ENCODE data around the gene GON4L. TPM values are rescaled to one million over a fixed set of nuclear protein-coding genes. Genes with fewer than 3 reads are reported as not detected.

Gene GON4L
- total and polyA plus RNA-seq, 2 experiments from 2014 or later = 45.2 to 93.1 TPM

GRCh38 chr1:155884031-155884960 lies 27.3 kb upstream of the GON4L start:
- Mint-ChIP-seq H3K9me3 (no peaks in the 10 kb centered on the region), H3K27ac (no peak overlapping the region; the same call in 1 of the 2 replicates), H3K4me3 (no peak overlapping the region), H3K4me1 (peaks cover 8% of the 10 kb centered on the region), H3K27me3 (ENCODE audit: insufficient read depth, low read depth, poor library complexity) (peaks cover 2% of the 10 kb centered on the region), H3K36me3 (ENCODE audit: low read depth) (no peaks in the 10 kb centered on the region)
- Histone ChIP-seq H3K27ac (ENCODE audit: low read depth) (no peak overlapping the region), H3K79me2 (replicated peaks; ENCODE audit: insufficient read depth) (no peaks in the 10 kb centered on the region), H2AFZ (no peak overlapping the region), H3K27me3 (ENCODE audit: insufficient read depth) (no peaks in the 10 kb centered on the region), H3F3A (replicated peaks; ENCODE audit: low read depth) (no peaks in the 10 kb centered on the region), H3K36me3 (ENCODE audit: insufficient read depth) (no peaks in the 10 kb centered on the region; the same call in 1 of the 2 replicates), H3K4me2 (no peak overlapping the region), H3K4me1 (ENCODE audit: insufficient read depth) (0 out of 2 replicates have a peak, but pooled peaks cover 3% of the 10 kb centered on the region), H3K4me3 (no peak overlapping the region), H4K20me1 (replicated peaks; ENCODE audit: insufficient read depth) (no peaks in the 10 kb centered on the region; the same call in 1 of the 2 replicates), H3K9me2 (ENCODE audit: insufficient read depth) (no peaks in the 10 kb centered on the region)
- DNase-seq (ENCODE audit: low spot score) = no peak
- TF ChIP-seq CTCF (conservative IDR thresholded peaks at IDR 0.05; ENCODE audit: low read depth in 2 of 2) (no peak), ZNF114 (CRISPR knock-in tag; IDR thresholded peaks at IDR 0.05) (no peak), REST (IDR thresholded peaks at IDR 0.05; ENCODE audit: unreplicated experiment) (no peak), ZNF462 (CRISPR knock-in tag; IDR thresholded peaks at IDR 0.05) (no peak), CREB1 (CRISPR knock-in tag; IDR thresholded peaks at IDR 0.05; ENCODE audit: low read depth) (no peak)
- TF ChIP-seq, protein P1, sequence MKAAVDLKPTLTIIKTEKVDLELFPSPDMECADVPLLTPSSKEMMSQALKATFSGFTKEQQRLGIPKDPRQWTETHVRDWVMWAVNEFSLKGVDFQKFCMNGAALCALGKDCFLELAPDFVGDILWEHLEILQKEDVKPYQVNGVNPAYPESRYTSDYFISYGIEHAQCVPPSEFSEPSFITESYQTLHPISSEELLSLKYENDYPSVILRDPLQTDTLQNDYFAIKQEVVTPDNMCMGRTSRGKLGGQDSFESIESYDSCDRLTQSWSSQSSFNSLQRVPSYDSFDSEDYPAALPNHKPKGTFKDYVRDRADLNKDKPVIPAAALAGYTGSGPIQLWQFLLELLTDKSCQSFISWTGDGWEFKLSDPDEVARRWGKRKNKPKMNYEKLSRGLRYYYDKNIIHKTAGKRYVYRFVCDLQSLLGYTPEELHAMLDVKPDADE (IDR thresholded peaks at IDR 0.05) = no peak
- ATAC-seq = peak; percentile 59
